Activated naive CD8-positive, alpha-beta T cell treated with anti-CD3 and anti-CD28 coated beads, Interleukin-2, amount 10 ng/mL, durations not matched to agents 7 days and 5 days (primary cell): ENCODE measurements around the gene ID3. TPM values are rescaled to one million over a fixed set of nuclear protein-coding genes. Genes with fewer than 3 reads are reported as not detected.

Source experiments
- ATAC-seq: fragments of 150-1000 bp; cut with Tn5 transposase; one replicate; pipeline ENCODE4 v1.10.0; 2021; ENCODE audit warnings: low read depth, moderate library complexity
- POLR2A ChIA-PET: fragments of 350-600 bp; sonication (Branson Sonifier 250); formaldehyde crosslinking; loops from one replicate; lab custom pipeline; 2021; ENCODE audit warnings: antibody characterized with exemption; lab: Charles Lee
- DNase-seq: peaks from one replicate; pipeline ENCODE4 v3.0.0; 2021
- H3K27ac Mint-ChIP-seq: one replicate; pipeline ENCODE4 v1.8.0; 2022; ENCODE audit warnings: mild to moderate bottlenecking, mixed read lengths
- H3K27me3 Mint-ChIP-seq: one replicate; pipeline ENCODE4 v1.8.0; 2022; ENCODE audit warnings: mild to moderate bottlenecking, moderate library complexity, mixed read lengths
- H3K36me3 Mint-ChIP-seq: one replicate; pipeline ENCODE4 v1.8.0; 2021; ENCODE audit warnings: mild to moderate bottlenecking, mixed read lengths
- H3K4me1 Mint-ChIP-seq: one replicate; pipeline ENCODE4 v1.8.0; 2021; ENCODE audit warnings: mixed read lengths
- H3K4me3 Mint-ChIP-seq: one replicate; pipeline ENCODE4 v1.8.0; 2022; ENCODE audit warnings: mild to moderate bottlenecking, moderate library complexity, mixed read lengths
- H3K9me3 Mint-ChIP-seq: one replicate; pipeline ENCODE4 v1.8.0; 2021; ENCODE audit warnings: mixed read lengths
- total RNA-seq, 2 experiments: library from RNA; stranded (reverse); gene quantifications; one replicate each; pipeline ENCODE4 v1.2.3, GENCODE V29; 2021

ID3 gene, protein sequence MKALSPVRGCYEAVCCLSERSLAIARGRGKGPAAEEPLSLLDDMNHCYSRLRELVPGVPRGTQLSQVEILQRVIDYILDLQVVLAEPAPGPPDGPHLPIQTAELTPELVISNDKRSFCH
- 10 to 100 TPM; 44.0 to 51.1 TPM for total RNA-seq

DNA sequence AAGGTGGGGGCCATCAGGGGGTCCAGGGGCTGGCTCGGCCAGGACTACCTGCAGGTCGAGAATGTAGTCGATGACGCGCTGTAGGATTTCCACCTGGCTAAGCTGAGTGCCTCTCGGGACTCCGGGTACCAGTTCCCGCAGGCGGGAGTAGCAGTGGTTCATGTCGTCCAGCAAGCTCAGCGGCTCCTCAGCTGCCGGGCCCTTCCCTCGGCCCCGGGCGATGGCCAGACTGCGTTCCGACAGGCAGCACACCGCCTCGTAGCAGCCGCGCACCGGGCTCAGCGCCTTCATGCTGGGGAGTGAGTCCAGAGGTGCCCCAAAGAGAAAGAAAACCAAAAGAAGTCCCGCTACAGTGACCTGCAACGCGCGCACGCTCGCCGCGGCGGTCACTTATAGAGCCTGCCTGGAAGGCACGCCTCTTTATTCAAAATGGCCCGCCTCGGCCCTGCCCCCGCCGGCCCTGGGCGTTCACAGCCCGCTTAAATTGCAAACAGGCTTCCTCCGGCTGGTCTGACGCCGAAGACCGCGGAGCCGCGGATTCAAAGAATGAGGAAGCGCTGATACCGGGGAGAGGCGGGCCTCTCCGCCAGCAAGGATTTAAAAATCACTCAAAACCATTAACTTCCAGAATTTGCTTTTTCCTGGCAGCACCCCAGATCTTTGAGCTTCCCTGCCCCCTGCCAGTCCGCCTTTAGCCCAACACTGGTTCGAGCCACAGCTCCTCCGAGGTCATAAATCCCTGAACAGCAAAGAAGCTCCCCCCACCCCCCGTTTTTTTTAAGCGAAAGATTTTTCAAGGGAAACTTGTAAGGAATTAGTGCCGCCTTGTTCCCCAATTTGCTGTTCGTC, at the start of gene ID3:
Gene ID3, minus strand, starts transcription at position 366 of the 849 bp plus-strand sequence. Its CDS starts 75 bp downstream, at position 291.
- H3K4me1 Mint-ChIP-seq: peaks cover 54% of the 10 kb centered on the region
- peak within 1 kb of the TSS; percentile 85 for H3K27ac Mint-ChIP-seq
- DNase-seq: peak; percentile 91
- H3K36me3 Mint-ChIP-seq: peaks cover 4% of the 10 kb centered on the region
- H3K27me3 Mint-ChIP-seq: peaks cover 21% of the 10 kb centered on the region
- no peaks in the 10 kb centered on the region for H3K9me3 Mint-ChIP-seq
- peak within 1 kb of the TSS; percentile 84 for H3K4me3 Mint-ChIP-seq
- ATAC-seq: peak; percentile 72
- POLR2A ChIA-PET: interaction anchor here (0.6 to 6.4 kb wide), 22 partner anchors 9 to 401 kb away, joined by 3 to 141 read pairs (median 9); partner anchors contain the start of genes E2F2, HNRNPR and PNRC2

DNA sequence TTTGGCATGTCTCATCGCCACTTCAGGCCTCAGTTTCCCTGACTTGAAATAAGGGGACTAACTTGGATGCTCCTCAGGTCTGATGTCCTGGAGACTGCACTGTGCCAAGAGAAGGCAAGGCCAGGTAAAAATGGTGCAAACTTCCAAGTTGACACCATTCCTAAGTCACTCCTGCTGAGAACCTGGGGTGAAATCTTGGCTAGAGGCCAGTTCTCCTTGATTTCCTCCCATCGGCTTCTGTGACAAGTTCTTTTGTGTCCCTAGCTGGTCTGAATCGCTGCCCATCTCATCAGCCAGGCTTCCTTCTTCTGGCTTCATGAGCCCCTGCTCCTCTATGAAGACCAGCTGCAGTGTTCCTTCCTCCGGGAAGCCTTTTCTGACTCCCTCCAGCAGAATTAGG, 48.6 kb upstream of the ID3 start:
- peaks cover 33% of the 10 kb centered on the region for H3K4me1 Mint-ChIP-seq
- no peak overlapping the region for H3K4me3 Mint-ChIP-seq
- H3K27me3 Mint-ChIP-seq: no peaks in the 10 kb centered on the region
- ATAC-seq (no peak), DNase-seq (no peak)
- H3K36me3 Mint-ChIP-seq: no peaks in the 10 kb centered on the region
- no peak overlapping the region for H3K27ac Mint-ChIP-seq
- H3K9me3 Mint-ChIP-seq: no peaks in the 10 kb centered on the region
- POLR2A ChIA-PET: no interaction called here

DNA sequence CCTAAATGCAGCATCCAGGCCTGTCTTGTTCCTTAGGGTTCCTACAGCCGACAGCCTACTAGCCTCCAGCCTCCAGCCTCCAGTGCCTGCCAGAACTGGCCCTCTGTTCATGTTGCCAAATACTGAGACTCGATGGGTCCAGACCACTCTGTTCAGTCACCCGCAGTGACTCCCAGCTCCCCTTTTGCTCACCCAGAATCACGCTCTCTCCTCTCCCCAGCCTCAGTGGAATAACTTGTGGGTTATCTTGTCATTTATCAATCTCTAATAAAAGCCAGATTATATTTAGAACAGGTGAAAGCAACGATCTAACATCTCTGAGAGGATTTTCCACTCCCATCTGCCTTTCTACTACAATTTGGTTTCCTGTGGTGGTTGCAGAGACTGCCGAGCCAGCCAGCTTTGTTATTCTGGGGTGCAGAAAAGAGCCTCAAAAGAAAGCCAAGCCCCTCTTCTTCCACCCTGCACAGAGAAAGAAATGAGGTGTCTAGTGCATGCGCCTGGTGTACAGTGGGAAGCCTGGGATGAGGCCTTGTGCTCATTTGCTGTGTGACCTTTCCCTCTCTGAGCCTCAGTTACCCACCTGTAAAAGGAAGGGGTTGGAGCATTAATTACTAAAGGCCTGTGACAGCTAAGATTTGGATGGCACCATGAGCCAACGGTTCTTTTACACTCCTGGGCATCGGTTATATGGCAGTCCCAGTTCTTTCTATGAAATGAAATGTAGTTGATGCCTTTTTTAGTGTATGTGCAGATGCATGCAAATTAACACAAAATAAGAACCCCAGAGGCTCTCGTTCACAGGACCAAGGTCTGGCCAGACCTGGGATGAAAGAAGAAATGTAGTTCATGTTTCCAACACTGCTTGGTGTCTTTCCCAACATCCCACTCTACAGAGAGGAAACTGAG, 42.9 kb upstream of the ID3 start:
- DNase-seq: no peak
- POLR2A ChIA-PET: interaction anchor here (0.8 to 9.1 kb wide), 12 partner anchors 10 to 51 kb away, joined by 3 to 141 read pairs (median 10); partner anchors contain the start of gene ID3
- Mint-ChIP-seq H3K27ac (peak overlapping the region; percentile 95), H3K27me3 (no peaks in the 10 kb centered on the region), H3K36me3 (no peaks in the 10 kb centered on the region), H3K4me1 (peaks cover 63% of the 10 kb centered on the region), H3K9me3 (no peaks in the 10 kb centered on the region), H3K4me3 (peak overlapping the region; percentile 80)
- peak; percentile 44 for ATAC-seq

DNA sequence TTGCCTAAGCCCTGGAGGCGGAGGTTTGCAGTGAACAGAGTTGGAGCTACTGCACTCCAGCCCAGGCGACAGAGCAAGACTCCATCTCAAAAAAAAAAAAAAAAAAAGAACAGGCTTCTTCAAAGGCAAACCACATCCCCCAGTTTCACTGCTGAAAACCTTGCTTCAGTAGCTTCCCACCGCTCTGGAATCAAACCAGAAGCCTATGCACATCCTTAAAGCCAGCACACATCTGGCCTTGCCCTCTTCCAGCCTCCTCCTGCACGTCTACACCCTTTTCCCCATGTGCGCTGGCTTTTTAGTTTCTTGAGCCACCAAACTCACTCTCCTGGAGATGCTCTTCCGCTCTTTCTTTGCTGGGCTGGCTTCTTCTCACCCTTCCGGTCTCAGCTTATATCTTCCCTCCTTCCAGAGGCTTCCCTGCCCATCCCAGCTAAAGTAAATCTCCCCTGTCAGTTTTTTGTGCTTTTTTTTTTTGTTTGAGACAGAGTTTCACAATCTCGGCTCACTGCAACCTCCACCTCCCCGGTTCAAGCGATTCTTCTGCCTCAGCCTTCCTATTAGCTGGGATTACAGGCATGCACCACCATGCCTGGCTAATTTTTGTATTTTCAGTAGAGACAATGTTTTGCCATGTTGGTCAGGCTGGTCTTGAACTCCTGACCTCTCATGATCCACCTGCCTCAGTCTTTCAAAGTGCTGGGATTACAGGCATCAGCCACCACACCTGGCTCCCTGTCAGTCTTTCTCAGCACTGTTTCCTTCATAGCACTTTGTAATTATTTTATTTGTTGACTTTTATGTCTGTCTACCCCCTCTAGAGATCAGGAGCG, 42.0 kb upstream of the ID3 start:
- no peaks in the 10 kb centered on the region for H3K9me3 Mint-ChIP-seq
- ATAC-seq (peak; percentile 35), DNase-seq (peak; percentile 44)
- H3K4me3 Mint-ChIP-seq: peak overlapping the region; percentile 80
- no peaks in the 10 kb centered on the region for H3K36me3 Mint-ChIP-seq
- H3K27ac Mint-ChIP-seq: peak overlapping the region; percentile 95
- peaks cover 65% of the 10 kb centered on the region for H3K4me1 Mint-ChIP-seq
- H3K27me3 Mint-ChIP-seq: no peaks in the 10 kb centered on the region
- POLR2A ChIA-PET: interaction anchor here (0.5 to 9.1 kb wide), 17 partner anchors 11 to 1554 kb away, joined by 3 to 141 read pairs (median 5); partner anchors contain the start of gene ID3

DNA sequence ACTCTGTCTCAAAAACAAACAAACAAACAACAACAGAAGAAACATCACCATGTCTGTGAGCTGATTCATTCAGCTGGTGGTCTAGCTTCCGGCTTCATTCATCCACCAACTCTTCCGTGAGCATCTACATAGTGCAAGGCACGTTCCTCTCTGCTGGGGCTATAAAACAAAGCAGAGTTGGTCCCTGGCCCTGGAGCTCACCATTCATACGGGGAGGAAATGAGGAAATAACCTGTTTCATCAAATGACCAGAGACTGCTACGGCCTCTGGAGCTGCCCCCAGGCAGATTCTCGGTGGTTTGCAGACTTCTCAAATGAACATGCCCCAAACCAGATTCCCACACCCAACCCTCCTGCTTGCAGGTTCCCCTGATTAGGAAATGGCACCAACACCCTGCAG, 41.0 kb upstream of the ID3 start:
- H3K9me3 Mint-ChIP-seq: no peaks in the 10 kb centered on the region
- no peaks in the 10 kb centered on the region for H3K27me3 Mint-ChIP-seq
- DNase-seq (no peak), ATAC-seq (peak; percentile 41)
- peaks cover 70% of the 10 kb centered on the region for H3K4me1 Mint-ChIP-seq
- peak overlapping the region; percentile 95 for H3K27ac Mint-ChIP-seq
- POLR2A ChIA-PET: interaction anchor here (0.6 to 9.1 kb wide), 16 partner anchors 10 to 257 kb away, joined by 3 to 141 read pairs (median 5); partner anchors contain the start of gene ID3
- no peaks in the 10 kb centered on the region for H3K36me3 Mint-ChIP-seq
- H3K4me3 Mint-ChIP-seq: peak overlapping the region; percentile 80

DNA sequence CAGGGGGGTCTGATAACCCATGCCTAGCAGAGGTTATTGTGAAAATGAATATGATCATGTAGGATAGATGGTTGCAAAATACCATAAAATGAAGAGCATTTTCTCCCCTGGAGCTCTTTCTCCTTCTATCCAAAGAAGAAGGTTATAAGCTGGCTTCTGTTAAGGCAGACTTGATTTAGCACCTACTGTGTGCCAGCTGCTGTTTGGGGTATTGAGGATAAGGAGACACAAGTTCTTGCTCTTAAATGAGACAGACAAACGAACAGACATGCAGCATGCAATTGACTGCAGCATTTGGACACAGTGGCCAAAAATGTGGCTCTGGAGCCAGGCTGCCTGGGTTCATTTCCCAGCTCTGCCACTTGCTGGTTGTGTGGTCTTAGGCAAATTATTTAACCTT, 39.8 kb upstream of the ID3 start:
- DNase-seq (no peak), ATAC-seq (no peak)
- POLR2A ChIA-PET: interaction anchor here (0.7 to 9.1 kb wide), 9 partner anchors 9 to 42 kb away, joined by 3 to 141 read pairs (median 20); partner anchors contain the start of gene ID3
- Mint-ChIP-seq H3K36me3 (no peaks in the 10 kb centered on the region), H3K27me3 (no peaks in the 10 kb centered on the region), H3K9me3 (no peaks in the 10 kb centered on the region), H3K4me3 (no peak overlapping the region), H3K4me1 (peaks cover 80% of the 10 kb centered on the region), H3K27ac (peak overlapping the region; percentile 73)

DNA sequence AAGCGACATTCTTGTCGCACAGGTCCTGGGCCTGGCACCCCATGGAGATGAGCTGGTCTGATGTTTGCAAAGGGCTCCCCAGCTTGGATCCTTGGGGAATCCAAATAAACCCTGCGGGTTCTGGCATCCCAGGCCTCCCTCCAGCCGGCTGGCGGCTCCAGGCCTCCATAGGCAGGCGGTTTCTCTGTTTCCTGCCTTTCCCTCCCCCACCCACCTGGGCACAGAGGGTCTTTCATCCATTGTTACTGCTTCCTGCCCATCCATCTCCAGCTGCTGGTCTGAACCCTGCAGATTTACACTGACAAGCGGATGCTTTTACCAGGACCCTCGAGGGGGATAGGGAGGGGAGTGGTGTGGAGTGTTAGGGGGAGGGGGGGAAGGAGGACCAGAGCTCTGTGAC, 39.1 kb upstream of the ID3 start:
- POLR2A ChIA-PET: interaction anchor here (0.7 to 9.1 kb wide), 8 partner anchors 8 to 41 kb away, joined by 3 to 141 read pairs (median 27); partner anchors contain the start of gene ID3
- H3K27me3 Mint-ChIP-seq: no peaks in the 10 kb centered on the region
- no peaks in the 10 kb centered on the region for H3K9me3 Mint-ChIP-seq
- no peak for ATAC-seq
- peaks cover 87% of the 10 kb centered on the region for H3K4me1 Mint-ChIP-seq
- H3K4me3 Mint-ChIP-seq: no peak overlapping the region
- peak overlapping the region; percentile 73 for H3K27ac Mint-ChIP-seq
- H3K36me3 Mint-ChIP-seq: no peaks in the 10 kb centered on the region
- no peak for DNase-seq

DNA sequence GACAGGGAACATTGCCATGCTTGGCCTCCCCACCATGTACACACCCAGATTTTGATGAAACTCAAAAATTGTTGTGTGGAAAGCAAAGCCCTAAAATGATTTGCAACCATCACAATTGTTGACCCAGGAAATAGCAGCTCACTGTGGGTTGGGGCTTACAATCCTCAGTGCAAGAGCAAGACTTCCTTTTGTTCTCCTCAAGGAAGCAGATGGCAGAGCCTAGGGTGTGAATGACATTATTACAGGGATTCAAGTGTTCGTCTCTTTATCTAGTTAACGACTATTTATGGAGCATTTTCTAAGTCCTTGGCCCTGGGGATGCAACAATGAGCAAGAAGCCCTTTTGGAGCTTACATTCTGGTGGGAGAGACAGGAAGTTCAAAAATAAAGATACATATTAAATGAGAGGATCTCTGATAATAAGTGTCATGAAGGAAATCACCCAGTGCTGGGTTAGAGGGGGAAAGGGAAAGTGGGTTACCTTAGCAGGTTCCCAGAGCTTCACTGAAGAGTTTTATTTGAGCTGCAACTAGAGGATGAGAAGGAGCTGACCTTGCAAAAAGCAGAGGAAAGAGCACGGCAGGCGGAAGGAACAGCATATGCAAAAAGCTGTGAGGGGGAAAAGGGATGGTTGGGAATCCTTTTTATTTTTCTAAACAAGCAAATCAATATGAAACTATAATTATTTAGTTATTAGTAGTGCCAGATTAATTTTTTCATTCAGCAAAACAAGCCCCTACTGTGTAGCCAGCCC, 38.5 kb upstream of the ID3 start:
- H3K27ac Mint-ChIP-seq: peak overlapping the region; percentile 91
- no peaks in the 10 kb centered on the region for H3K9me3 Mint-ChIP-seq
- peaks cover 86% of the 10 kb centered on the region for H3K4me1 Mint-ChIP-seq

DNA sequence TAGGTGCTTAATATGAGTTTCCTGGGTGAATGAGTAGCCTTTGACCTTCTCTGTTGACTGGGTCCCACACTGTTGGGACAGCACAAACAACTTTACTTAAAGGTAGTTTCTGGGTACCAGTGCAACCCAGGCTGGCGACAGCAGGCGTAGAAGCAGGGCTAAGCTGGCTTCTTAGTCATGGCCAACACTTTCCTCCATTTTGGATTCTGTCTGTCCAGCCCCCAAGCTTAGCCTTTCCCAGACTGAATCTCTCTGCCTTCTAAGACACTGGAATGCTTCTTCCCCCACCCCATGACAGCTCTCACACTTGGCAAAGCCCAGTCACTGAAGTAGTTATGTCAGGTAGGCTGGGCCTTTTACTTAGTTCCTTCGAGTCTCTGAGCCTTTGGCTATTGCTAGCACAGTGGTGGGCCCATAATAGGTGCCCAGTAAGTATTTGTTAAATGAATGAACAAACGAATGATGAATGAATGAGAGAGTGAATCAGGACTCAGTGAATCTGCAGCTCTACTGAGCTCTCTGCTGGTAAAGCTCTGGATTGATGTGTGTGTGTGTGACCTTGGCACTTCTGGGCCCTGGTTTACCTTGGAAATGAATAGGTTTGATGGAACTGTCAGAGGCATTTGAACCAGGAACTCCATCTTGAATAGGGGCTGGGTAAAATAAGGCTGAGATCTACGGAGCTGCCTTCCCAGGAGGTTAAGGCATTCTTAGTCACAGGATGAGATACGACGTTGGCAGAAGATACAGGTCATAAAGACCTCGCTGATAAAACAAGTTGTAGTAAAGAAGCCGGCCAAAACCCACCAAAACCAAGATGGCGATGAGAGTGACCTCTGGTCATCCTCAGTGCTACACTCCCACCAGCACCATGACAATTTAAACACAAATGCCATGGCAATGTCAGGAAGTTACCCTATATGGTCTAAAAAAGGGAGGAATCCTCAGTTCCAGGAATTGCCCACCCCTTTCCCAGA, 37.4 kb upstream of the ID3 start:
- no peaks in the 10 kb centered on the region for H3K9me3 Mint-ChIP-seq
- no peak overlapping the region for H3K4me3 Mint-ChIP-seq
- H3K27me3 Mint-ChIP-seq: no peaks in the 10 kb centered on the region
- no peaks in the 10 kb centered on the region for H3K36me3 Mint-ChIP-seq
- ATAC-seq (no peak), DNase-seq (no peak)
- H3K4me1 Mint-ChIP-seq: peaks cover 84% of the 10 kb centered on the region
- peak overlapping the region; percentile 3 for H3K27ac Mint-ChIP-seq
- POLR2A ChIA-PET: interaction anchor here (0.5 to 9.1 kb wide), 5 partner anchors 15 to 73 kb away, joined by 3 to 141 read pairs (median 5); partner anchors contain the start of gene ID3

More for the DNA sequence above, 38.5 kb upstream of the ID3 start:
- ATAC-seq (no peak), DNase-seq (no peak)
- Mint-ChIP-seq H3K4me3 (peak overlapping the region; percentile 55), H3K36me3 (no peaks in the 10 kb centered on the region), H3K27me3 (no peaks in the 10 kb centered on the region)
- POLR2A ChIA-PET: interaction anchor here (0.5 to 9.1 kb wide), 8 partner anchors 14 to 75 kb away, joined by 3 to 141 read pairs (median 4); partner anchors contain the start of gene ID3

DNA sequence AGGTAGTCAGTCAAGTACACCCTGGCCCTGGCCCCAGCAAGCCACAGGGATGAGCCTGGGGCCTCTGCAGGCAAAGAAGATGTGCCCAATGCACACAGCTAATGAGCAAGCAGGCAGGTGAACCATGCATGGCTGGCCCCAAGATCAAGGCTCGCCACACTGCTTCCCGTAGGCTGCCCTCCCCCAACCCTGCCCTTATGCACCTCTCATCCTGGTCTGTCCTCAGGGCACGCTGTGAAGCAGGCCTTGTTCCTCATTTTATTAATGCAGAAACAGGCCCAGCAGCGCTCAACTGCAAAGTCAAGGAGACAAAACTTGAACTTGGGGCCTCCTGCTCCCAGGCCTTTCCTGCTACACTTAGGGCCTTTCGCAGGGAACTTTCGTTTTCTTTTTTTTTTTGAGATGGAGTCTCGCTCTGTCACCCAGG, 35.6 kb upstream of the ID3 start:
- Mint-ChIP-seq H3K4me3 (peak overlapping the region; percentile 55), H3K4me1 (peaks cover 81% of the 10 kb centered on the region)

More for the DNA sequence above, 35.6 kb upstream of the ID3 start:
- no peaks in the 10 kb centered on the region for H3K36me3 Mint-ChIP-seq
- peak overlapping the region; percentile 87 for H3K27ac Mint-ChIP-seq
- no peaks in the 10 kb centered on the region for H3K9me3 Mint-ChIP-seq
- H3K27me3 Mint-ChIP-seq: no peaks in the 10 kb centered on the region
- ATAC-seq: no peak
- POLR2A ChIA-PET: interaction anchor here (0.8 to 4.1 kb wide), 4 partner anchors 18 to 42 kb away, joined by 3 to 31 read pairs (median 10); partner anchors contain the start of gene ID3
- DNase-seq: peak; percentile 41
